GM19372 (cell line): ENCODE measurements around the gene UBE4A.
A peak's percentile ranks its signal among the peaks of the same experiment; 100 is the strongest.
"Not testable (repeated sequence)": the region's sequence is repeated elsewhere in the genome, so short reads cannot be mapped to it uniquely, and the experiment has no call there.

ENCODE experiments used
- ATAC-seq: cut with Tn5 transposase; IDR thresholded peaks from one replicate; pipeline ENCODE4 v1.9.1; 2021; ENCODE audit warnings: mild to moderate bottlenecking, low read depth, moderate library complexity; ENCODE audit not compliant: unreplicated experiment

UBE4A gene

GRCh38 chr11:118398791-118399559 is 39.6 kb downstream of the UBE4A start:
- ATAC-seq: no peak

DNA sequence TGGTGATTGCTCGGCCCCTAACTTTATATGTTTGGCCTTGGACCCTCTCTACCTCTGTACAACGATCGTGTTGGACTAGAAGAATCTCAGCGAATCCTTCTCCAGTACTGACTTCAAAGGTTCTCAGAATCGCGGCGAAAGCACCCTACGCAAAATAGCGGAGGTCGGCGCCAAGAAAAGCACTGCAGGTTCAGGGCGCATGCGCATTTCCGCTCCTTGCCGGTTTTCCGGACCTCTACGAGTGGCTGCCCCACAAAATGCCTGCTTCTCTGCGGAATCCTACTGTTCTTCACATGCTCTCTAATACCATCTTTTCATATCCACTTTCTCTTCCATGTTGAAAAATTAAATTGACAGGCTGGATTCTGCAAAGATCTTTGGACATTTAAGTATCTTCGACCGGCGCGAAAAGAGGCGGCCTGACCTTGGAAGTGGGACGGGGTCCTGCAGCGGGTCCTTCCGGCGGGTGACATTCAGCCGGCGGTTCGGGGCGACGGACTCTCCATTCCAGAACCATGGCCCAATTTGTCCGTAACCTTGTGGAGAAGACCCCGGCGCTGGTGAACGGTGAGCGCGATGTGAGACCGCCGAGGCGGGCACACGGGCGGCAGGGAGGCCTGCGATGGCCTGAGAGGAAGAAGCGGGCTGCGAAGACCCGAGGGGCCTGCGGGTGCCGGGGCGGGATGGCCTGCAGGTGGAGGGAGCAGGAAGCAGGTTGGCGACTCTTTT is 41.9 kb downstream of the UBE4A start, which contains the start of gene ATP5MG:
Gene ATP5MG, plus strand, starts transcription at position 456 of the 729 bp plus-strand sequence. Its CDS starts 60 bp downstream, at position 516.
- ATAC-seq: peak; percentile 66

DNA sequence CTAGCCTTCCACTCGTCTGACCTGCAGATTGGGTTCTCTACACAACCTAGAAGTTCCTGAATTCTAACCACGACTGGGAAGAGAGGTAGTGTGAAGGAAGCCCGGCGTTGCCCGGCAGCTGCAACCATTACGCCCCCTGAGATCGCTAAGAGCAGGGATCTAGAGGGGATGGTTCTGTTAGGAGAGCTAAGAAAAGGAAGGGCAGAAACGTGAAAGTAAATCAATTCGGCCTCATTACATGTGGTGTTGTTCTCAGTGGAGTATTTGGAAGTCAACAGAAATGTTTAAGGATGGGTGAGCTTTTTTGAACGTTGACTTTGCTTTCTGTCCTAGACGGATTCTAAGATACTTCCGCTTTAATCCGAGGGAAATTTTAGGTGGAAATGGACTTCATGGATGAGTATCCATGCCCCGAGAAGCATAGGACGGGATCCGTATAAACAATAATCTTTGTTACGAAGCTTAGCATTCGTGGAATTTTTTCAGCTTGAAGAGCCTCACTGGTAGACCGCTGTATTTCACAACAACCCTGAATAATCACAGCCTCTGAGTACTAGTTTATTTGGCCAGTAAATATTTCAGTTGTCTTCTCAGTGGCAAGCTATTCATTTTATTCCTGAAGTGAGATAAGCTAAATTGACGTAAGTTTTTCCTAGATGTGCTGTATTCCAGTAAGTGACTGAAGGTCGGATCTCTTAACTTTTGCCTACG is 42.6 kb downstream of the UBE4A start:
- no peak for ATAC-seq

GRCh38 chr11:118402594-118402993 is 43.2 kb downstream of the UBE4A start:
- ATAC-seq: not testable (repeated sequence)

DNA sequence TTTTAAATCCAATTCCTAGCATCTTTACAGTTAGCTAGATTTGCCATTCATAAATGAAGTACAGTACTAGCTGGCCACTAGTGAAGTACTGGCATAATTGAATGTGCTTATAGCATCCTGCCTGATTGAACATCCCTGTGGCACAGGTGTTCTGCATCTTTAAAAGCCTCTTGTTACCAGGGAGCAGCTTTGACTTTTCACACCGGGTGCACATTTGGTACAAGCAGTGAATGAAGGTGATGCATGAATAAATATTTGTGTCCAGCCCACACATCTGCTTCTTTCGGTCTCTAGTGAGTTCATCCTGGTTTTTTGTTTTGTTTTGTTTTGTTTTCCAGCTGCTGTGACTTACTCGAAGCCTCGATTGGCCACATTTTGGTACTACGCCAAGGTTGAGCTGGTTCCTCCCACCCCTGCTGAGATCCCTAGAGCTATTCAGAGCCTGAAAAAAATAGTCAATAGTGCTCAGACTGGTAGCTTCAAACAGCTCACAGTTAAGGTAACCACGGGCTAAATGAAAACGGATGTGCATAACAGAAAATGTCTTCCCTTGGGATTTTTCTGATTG is 47.3 kb downstream of the UBE4A start:
- ATAC-seq: no peak

GRCh38 chr11:118410055-118410745 is 50.8 kb downstream of the UBE4A start:
- ATAC-seq: no peak

DNA sequence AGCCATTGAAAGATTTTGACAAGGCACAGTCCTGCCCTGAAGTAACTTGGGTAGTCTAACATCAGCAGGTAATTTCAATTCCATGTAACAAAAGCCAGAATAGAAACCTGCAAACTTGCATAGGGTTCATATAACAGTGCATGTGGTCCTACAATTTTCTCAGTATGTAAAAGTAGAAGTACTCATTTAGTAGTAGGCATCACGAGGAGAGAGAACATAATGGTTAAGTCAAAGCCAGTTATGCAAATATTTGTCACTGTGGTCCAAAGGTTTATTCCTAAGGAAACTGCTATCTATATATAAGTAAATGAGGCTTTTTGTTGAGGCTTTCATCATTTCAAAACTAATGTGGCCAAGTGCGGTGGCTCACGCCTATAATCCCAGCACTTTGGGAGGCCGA is 52.1 kb downstream of the UBE4A start:
- no peak for ATAC-seq

DNA sequence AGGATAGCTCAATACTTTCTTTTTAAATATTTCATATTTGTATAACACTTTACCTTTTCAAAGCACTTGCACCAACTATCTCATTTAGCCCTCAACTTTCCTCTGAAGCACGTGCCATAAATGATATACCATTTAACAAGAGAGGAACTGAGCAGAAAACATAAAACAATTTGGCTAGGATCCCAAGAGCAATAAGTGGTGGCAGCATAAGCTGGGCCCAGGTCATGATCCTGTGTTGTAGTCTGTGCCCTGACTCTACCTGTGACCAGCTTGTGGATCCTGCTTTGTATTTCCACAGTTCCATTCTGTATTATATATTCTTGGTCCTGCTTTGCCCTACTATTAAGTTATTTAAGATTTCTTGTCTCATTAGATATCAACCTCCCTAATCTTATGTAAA is 53.5 kb downstream of the UBE4A start:
- no peak for ATAC-seq

DNA sequence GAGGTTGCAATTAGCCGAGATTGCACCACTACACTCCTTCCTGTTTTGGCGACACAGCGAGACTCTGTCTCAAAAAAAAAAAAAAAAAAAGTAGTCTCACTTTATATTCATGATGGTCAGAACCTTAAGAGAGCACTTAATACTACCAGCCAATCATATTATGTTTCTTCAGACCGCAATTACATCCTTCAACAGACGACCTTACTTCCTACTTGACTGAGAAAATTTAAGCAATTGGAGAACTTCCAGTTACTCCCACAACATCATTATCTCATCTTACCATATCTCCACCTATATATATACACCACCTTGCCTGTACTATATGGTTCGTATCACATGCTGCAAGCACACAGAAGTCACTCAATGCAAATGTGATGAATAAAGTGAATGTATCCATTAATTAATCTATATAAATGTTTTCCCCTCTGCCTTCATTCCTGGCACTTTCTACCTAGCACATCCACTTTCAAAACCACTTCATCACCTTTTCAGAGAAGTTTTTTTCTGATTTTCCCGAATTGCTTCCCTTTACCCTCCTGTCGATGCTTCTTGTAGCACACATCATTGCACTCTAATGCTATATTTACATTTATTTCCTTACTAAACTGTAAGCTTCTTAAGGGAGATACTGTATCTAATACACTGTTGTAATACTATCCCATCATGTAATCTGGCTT is 55.8 kb downstream of the UBE4A start:
- no peak for ATAC-seq

DNA sequence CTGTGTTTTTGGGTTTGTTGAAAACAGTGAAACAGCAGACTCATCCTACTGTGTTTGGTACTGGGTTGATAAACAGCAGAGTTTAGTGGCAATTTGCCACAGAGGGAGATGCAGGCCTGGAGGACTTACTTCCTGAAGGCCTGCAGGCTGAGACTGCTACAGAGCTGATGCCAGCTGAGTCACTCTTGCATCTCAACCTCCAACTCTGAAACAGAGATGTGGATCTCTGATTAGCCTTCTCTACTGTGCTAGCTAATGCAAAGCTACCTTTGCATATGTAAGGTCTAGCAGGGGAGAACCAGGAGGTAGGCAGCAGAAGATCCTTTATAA is 56.3 kb downstream of the UBE4A start:
- ATAC-seq: no peak

DNA sequence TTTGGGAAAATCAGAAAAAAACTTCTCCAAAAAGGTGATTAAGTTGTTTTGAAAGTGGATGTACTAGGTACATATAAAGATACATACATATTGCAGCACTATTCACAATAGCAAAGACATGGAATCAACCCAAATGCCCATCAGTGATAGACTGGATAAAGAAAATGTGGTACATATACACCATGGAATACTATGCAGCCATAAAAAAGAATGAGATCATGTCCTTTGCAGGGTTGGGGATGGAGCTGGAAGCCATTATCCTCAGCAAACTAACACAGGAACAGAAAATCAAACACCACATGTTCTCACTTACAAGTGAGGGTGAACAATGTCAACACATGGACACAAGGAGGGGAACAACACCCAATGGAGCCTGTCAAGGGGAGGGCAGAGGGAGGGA is 57.5 kb downstream of the UBE4A start:
- not testable (repeated sequence) for ATAC-seq

DNA sequence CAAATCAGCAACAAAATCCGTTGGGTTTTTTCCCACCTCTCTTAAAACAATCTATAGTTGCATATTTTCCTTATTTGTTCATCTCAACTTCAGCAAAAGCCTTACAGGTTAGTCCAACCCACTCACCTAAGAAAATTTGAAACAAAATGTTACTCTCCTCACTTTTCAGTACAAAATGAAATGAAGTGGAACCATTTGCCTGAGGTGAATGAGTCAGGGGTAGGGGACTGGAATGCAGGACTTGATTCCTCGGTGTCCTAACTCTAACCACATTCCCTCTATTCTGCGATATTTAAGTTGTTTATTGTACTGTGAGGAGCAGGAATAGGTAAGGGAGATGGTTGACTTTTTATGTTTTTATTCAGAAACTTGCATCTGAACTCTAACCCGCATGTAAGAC is 58.4 kb downstream of the UBE4A start:
- ATAC-seq: no peak

- ATAC-seq: no peak
Measured at GRCh38 chr11:118418766-118419165, 59.4 kb downstream of the UBE4A start.

- no peak for ATAC-seq
Measured at GRCh38 chr11:118427707-118428106, 68.3 kb downstream of the UBE4A start.

DNA sequence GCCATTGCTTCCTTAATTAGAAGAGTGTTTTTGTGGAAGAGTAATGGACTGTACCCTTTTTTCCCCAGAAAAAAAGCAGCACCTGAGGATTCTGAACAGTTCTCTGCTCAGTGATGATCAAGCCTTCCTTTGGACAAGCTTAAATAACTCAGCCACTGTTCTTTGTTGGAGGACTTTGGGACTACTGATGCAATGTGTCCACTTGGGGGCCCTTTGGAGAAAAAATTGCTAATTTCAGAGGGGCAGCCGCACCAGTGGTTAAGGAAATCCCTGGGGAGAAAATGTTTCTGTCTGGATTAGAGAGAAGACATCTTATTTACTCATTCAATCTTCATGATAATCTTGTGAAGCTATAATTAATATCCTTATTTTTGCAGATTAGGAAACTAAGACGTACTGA is 71.6 kb downstream of the UBE4A start:
- ATAC-seq: no peak

GRCh38 chr11:118434123-118434552 is 74.7 kb downstream of the UBE4A start:
- ATAC-seq: no peak

- ATAC-seq: no peak
Measured at GRCh38 chr11:118434553-118435289, 75.3 kb downstream of the UBE4A start.

- peak; percentile 25 for ATAC-seq
Measured at GRCh38 chr11:118435290-118435892, 76.0 kb downstream of the UBE4A start.
